Sigmoid colon (tissue), 7 donors: ENCODE results near the gene RHBDF2. TPM values are rescaled to one million over a fixed set of nuclear protein-coding genes. Genes with fewer than 3 reads are reported as not detected.

ENCODE experiments used
- DNase-seq: peaks from one replicate; pipeline ENCODE4 v3.0.0-alpha.2; 2019
- H3K27ac ChIP-seq, 4 donors: fragments of 200-600 bp; sonication (generic); one replicate each; pipeline ENCODE4 v1.5.1; 2016 to 2019; ENCODE audit warnings: mild to moderate bottlenecking in 1 of 4
- H3K27me3 ChIP-seq, 3 donors: fragments of 200-600 bp; sonication (generic); one replicate each; pipeline ENCODE4 v1.5.1; 2019; ENCODE audit warnings: mild to moderate bottlenecking in 1 of 3
- H3K36me3 ChIP-seq, 4 donors: fragments of 200-600 bp; sonication (generic); one replicate each; pipeline ENCODE4 v1.5.1; 2016 to 2019
- H3K4me1 ChIP-seq, 4 donors: fragments of 200-600 bp; sonication (generic); one replicate each; pipeline ENCODE4 v1.5.1; 2017 to 2019
- H3K4me3 ChIP-seq, 4 donors: fragments of 200-600 bp; sonication (generic); one replicate each; pipeline ENCODE4 v1.5.1; 2017 to 2019; ENCODE audit warnings: mild to moderate bottlenecking in 2 of 4, moderate library complexity in 1 of 4
- H3K9me3 ChIP-seq, 4 donors: fragments of 200-600 bp in 3 of 4; sonication (generic) in 3 of 4; one replicate each; pipeline versions ENCODE4 v1.5.1 to v1.6.1; 2013 to 2019
- EP300 ChIP-seq, 4 donors: sonication (generic); formaldehyde crosslinking; IDR thresholded peaks; one replicate each; pipeline ENCODE4 v1.6.1; 2017; ENCODE audit warnings: antibody characterized with exemption in 4 of 4
- POLR2A ChIP-seq, 2 donors: fragments of 450-650 bp; IDR thresholded peaks; one replicate each; pipeline ENCODE4 v1.6.1; 2016; ENCODE audit warnings: antibody characterized with exemption in 2 of 2, mild to moderate bottlenecking in 2 of 2, moderate library complexity in 2 of 2
- POLR2AphosphoS5 ChIP-seq, 4 donors: sonication (generic); formaldehyde crosslinking; IDR thresholded peaks; one replicate each; pipeline ENCODE4 v1.6.1; 2017; ENCODE audit warnings: antibody characterized with exemption in 4 of 4
- WGBS, 2 donors: extraction: QIAGEN DNeasy Blood & Tissue Kit; methylation state at CpG; one replicate each; pipeline ENCODE4 v1.1.7; 2013; 5-methylcytosine and 5-hydroxymethylcytosine counted together
- intact Hi-C: fragments of 100-400 bp; cut with DNase I; formaldehyde crosslinking; loops from one replicate; pipeline ENCODE4 v1.15.1; 2023
- polyA plus RNA-seq, 3 donors: library from polyadenylated mRNA; stranded (reverse); fragments of 200-250 nt; gene quantifications; one replicate each; pipeline ENCODE4 v1.2.3, GENCODE V29; 2013
- total RNA-seq, 4 donors: library from RNA; depleted of rRNA; stranded (reverse); fragments of >200 nt; gene quantifications; one replicate each; pipeline ENCODE4 v1.1.0, GENCODE V29; 2016
- TF ChIP-seq, protein P1 (sequence below), 4 experiments: fragments of 450-650 bp in 3 of 4; fragments of 200-600 bp in 1 of 4; IDR thresholded peaks; one replicate each; pipeline ENCODE4 v1.5.1; 2016 to 2019; ENCODE audit warnings: antibody characterized with exemption in 4 of 4, mild to moderate bottlenecking in 3 of 4, moderate library complexity in 2 of 4
- donor health status: healthy with polysubstance abuse.
- donor health status: Bipolar disorder and iron deficiency.
- donor health status: healthy.

RHBDF2 gene
- total and polyA plus RNA-seq, 7 donors: 1.2 to 35.7 (median 11.1) TPM

DNA sequence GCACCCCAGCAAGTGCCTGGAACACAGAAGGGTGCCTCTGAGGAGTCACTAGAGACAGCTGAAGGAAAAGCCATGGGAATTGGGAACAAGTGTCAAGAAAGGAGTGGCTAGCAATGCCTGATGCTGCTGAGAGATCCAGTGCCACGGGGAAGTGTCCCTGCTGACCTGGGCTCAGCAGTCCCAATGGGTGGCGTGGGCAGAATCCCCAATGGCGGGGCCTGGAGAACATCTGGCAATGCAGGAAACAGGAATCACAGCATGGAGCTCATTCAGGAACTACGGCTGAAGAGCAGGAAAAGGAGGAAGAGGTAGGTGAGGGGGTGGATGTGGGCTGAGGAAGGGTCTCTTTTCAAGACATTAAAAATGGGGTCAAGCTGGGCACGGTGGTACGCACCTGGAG lies 78.4 kb downstream of the RHBDF2 start:
- TF ChIP-seq EP300 (IDR thresholded peaks at IDR 0.05): no peak
- TF ChIP-seq POLR2AphosphoS5 (IDR thresholded peaks at IDR 0.05): no peak
- no peak for TF ChIP-seq POLR2A (IDR thresholded peaks at IDR 0.05)
- TF ChIP-seq, protein P1, sequence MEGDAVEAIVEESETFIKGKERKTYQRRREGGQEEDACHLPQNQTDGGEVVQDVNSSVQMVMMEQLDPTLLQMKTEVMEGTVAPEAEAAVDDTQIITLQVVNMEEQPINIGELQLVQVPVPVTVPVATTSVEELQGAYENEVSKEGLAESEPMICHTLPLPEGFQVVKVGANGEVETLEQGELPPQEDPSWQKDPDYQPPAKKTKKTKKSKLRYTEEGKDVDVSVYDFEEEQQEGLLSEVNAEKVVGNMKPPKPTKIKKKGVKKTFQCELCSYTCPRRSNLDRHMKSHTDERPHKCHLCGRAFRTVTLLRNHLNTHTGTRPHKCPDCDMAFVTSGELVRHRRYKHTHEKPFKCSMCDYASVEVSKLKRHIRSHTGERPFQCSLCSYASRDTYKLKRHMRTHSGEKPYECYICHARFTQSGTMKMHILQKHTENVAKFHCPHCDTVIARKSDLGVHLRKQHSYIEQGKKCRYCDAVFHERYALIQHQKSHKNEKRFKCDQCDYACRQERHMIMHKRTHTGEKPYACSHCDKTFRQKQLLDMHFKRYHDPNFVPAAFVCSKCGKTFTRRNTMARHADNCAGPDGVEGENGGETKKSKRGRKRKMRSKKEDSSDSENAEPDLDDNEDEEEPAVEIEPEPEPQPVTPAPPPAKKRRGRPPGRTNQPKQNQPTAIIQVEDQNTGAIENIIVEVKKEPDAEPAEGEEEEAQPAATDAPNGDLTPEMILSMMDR (IDR thresholded peaks at IDR 0.05): no peak
- Histone ChIP-seq H3K27me3 (no peaks in the 10 kb centered on the region), H3K9me3 (no peaks in the 10 kb centered on the region), H3K4me3 (no peak overlapping the region), H3K4me1 (peaks cover 0 to 30% (median 22%) of the 10 kb centered on the region in 4 donors), H3K27ac (no peak overlapping the region), H3K36me3 (no peaks in the 10 kb centered on the region)
- intact Hi-C loops: no loop called here
- WGBS, 2 donors: 92 to 95% methylated on average over 6 of the region's 6 CpGs
- no peak for DNase-seq

DNA sequence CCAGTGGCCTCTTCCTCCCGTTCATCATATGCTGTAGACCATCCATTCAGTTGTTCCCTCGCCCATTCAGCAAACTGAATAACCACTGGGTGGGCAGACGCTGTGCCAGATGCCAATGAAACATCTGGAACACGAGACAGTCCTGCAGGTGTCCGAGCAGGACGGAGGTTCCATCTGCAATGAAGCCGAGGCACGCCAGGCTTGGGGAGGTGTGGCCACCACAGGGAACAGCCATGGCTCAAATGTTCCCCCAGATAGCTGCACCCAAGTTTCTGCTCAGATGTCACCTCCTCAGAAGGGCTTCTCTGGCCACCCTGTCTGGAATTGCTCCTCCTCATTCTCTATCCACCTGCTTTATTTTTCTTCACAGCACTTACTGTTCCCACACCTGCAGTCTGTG lies 78.8 kb downstream of the RHBDF2 start:
- H3K9me3 ChIP-seq: no peaks in the 10 kb centered on the region
- H3K36me3 ChIP-seq: no peaks in the 10 kb centered on the region
- no peak for TF ChIP-seq POLR2A (IDR thresholded peaks at IDR 0.05)
- TF ChIP-seq, protein P1 (IDR thresholded peaks at IDR 0.05): no peak
- no peak for TF ChIP-seq POLR2AphosphoS5 (IDR thresholded peaks at IDR 0.05)
- TF ChIP-seq EP300 (IDR thresholded peaks at IDR 0.05): no peak
- DNase-seq: no peak
- H3K4me3 ChIP-seq: no peak overlapping the region
- no peak overlapping the region for H3K27ac ChIP-seq
- H3K4me1 ChIP-seq: peaks cover 0 to 25% (median 18%) of the 10 kb centered on the region in 4 donors
- WGBS, 2 donors: 96 to 97% methylated on average over 8 of the region's 8 CpGs
- intact Hi-C loops: no loop called here
- no peaks in the 10 kb centered on the region for H3K27me3 ChIP-seq

- H3K27ac ChIP-seq: no peak overlapping the region
- H3K36me3 ChIP-seq: no peaks in the 10 kb centered on the region
- 73 to 75% methylated on average over 7 of the region's 7 CpGs for WGBS, 2 donors
- H3K27me3 ChIP-seq: no peaks in the 10 kb centered on the region
- no peaks in the 10 kb centered on the region for H3K9me3 ChIP-seq
- no peak for TF ChIP-seq POLR2A (IDR thresholded peaks at IDR 0.05)
- no peak for TF ChIP-seq EP300 (IDR thresholded peaks at IDR 0.05)
- no peak for TF ChIP-seq POLR2AphosphoS5 (IDR thresholded peaks at IDR 0.05)
- TF ChIP-seq, protein P1 (IDR thresholded peaks at IDR 0.05): no peak
- peaks cover 0 to 20% (median 16%) of the 10 kb centered on the region in 4 donors for H3K4me1 ChIP-seq
- intact Hi-C loops: no loop called here
- no peak for DNase-seq
- no peak overlapping the region for H3K4me3 ChIP-seq
These were observed 80.2 kb downstream of the RHBDF2 start for GRCh38 chr17:76421044-76421407.

Other genes with a start within 250 kb of the RHBDF2 start
- gene UBALD2, start 236.1 kb downstream of the RHBDF2 start, total RNA-seq: 10 to 100 TPM in 1 of 4 donors, 1 to 10 TPM in 3; 3.9 to 11.8 (median 6.5) TPM
- 100 to 1,000 TPM in 1 of 3 donors, 10 to 100 TPM in 2; 56.0 to 105 (median 98.7) TPM for gene UBALD2, start 236.1 kb downstream of the RHBDF2 start, polyA plus RNA-seq
- 1 to 10 TPM; 2.0 to 5.0 (median 3.3) TPM for gene QRICH2, start 193.1 kb downstream of the RHBDF2 start, total RNA-seq
- gene QRICH2, start 193.1 kb downstream of the RHBDF2 start, polyA plus RNA-seq: 1 to 10 TPM in 2 of 3 donors, under 1 TPM in 1; 0.69 to 3.2 (median 1.8) TPM
- gene PRPSAP1, start 147.5 kb downstream of the RHBDF2 start, total RNA-seq: 10 to 100 TPM; 39.0 to 70.3 (median 42.3) TPM
- gene PRPSAP1, start 147.5 kb downstream of the RHBDF2 start, polyA plus RNA-seq: 10 to 100 TPM; 34.7 to 51.7 (median 35.1) TPM
- 1 to 10 TPM; 5.4 to 8.3 (median 7.7) TPM for gene SPHK1, start 116.8 kb downstream of the RHBDF2 start, total RNA-seq
- gene SPHK1, start 116.8 kb downstream of the RHBDF2 start, polyA plus RNA-seq: 1 to 10 TPM; 5.4 to 9.7 (median 5.5) TPM
- gene UBE2O, start 48.3 kb downstream of the RHBDF2 start, total RNA-seq: 10 to 100 TPM; 11.0 to 26.3 (median 16.1) TPM
- 10 to 100 TPM in 1 of 3 donors, 1 to 10 TPM in 2; 6.2 to 16.1 (median 6.6) TPM for gene UBE2O, start 48.3 kb downstream of the RHBDF2 start, polyA plus RNA-seq
- gene AANAT, start 33.8 kb downstream of the RHBDF2 start, total RNA-seq: not detected
- under 1 TPM in 1 of 3 donors, not detected in 2; 0.12 TPM for gene AANAT, start 33.8 kb downstream of the RHBDF2 start, polyA plus RNA-seq
- 10 to 100 TPM; 18.6 to 33.4 (median 19.3) TPM for gene CYGB, start 36.3 kb upstream of the RHBDF2 start, total RNA-seq
- 10 to 100 TPM in 2 of 3 donors, 1 to 10 TPM in 1; 9.7 to 25.8 (median 10.1) TPM for gene CYGB, start 36.3 kb upstream of the RHBDF2 start, polyA plus RNA-seq
- 1 to 10 TPM; 1.1 to 6.1 (median 3.6) TPM for gene PRCD, start 38.6 kb upstream of the RHBDF2 start, total RNA-seq
- 1 to 10 TPM in 2 of 3 donors, not detected in 1; 4.8 to 7.1 TPM for gene PRCD, start 38.6 kb upstream of the RHBDF2 start, polyA plus RNA-seq
- 10 to 100 TPM in 1 of 4 donors, 1 to 10 TPM in 3; 4.1 to 16.4 (median 9.0) TPM for gene ST6GALNAC2, start 84.4 kb upstream of the RHBDF2 start, total RNA-seq
- 1 to 10 TPM; 3.3 to 5.4 (median 3.5) TPM for gene ST6GALNAC2, start 84.4 kb upstream of the RHBDF2 start, polyA plus RNA-seq
- gene ST6GALNAC1, start 142.3 kb upstream of the RHBDF2 start, total RNA-seq: 1 to 10 TPM in 2 of 4 donors, under 1 TPM in 2; 0.81 to 4.6 (median 2.2) TPM
- 100 to 1,000 TPM; 104 to 146 (median 109) TPM for gene ST6GALNAC1, start 142.3 kb upstream of the RHBDF2 start, polyA plus RNA-seq
- 100 to 1,000 TPM; 327 to 428 (median 348) TPM for gene MXRA7, start 209.5 kb upstream of the RHBDF2 start, total RNA-seq
- 100 to 1,000 TPM in 1 of 3 donors, 10 to 100 TPM in 1, 1 to 10 TPM in 1; 8.3 to 109 (median 35.3) TPM for gene MXRA7, start 209.5 kb upstream of the RHBDF2 start, polyA plus RNA-seq
- gene JMJD6, start 225.2 kb upstream of the RHBDF2 start, total RNA-seq: 10 to 100 TPM; 21.3 to 37.3 (median 28.9) TPM
- 10 to 100 TPM; 24.0 to 28.9 (median 24.8) TPM for gene JMJD6, start 225.2 kb upstream of the RHBDF2 start, polyA plus RNA-seq
- 10 to 100 TPM; 13.6 to 32.5 (median 20.8) TPM for gene METTL23, start 225.4 kb upstream of the RHBDF2 start, total RNA-seq
- 10 to 100 TPM; 25.7 to 34.8 (median 33.6) TPM for gene METTL23, start 225.4 kb upstream of the RHBDF2 start, polyA plus RNA-seq
- gene SRSF2, start 235.9 kb upstream of the RHBDF2 start, total RNA-seq: 100 to 1,000 TPM; 123 to 229 (median 129) TPM
- 100 to 1,000 TPM in 2 of 3 donors, 10 to 100 TPM in 1; 87.9 to 187 (median 107) TPM for gene SRSF2, start 235.9 kb upstream of the RHBDF2 start, polyA plus RNA-seq
- gene MFSD11, start 236.7 kb upstream of the RHBDF2 start, total RNA-seq: 10 to 100 TPM; 27.5 to 46.2 (median 41.7) TPM
- gene MFSD11, start 236.7 kb upstream of the RHBDF2 start, polyA plus RNA-seq: 10 to 100 TPM in 1 of 3 donors, 1 to 10 TPM in 2; 6.6 to 22.1 (median 6.9) TPM